ENCODE measurements around the gene TMOD1.
"Not testable (repeated sequence)": the region's sequence is repeated elsewhere in the genome, so short reads cannot be mapped to it uniquely, and the experiment has no call there.

Gene TMOD1

DNA sequence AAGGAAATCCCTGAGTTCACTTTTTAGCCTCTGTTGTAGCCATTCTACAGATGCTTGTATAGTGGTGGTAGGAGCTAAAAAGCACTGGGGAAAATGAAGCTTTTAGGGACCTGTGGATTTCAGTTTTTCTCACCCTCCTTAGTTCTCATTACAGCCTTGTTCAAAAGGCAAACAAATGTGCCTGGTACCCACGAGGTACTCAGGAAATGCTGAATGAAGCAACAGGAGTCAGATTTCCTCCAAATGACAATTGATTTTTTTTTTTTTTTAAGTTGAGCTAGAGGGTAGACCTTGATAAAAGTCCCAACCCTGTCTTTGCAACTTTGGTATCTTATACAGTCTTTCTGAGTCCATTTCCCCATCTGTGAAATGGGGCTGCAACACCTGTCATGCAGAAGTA is 21.3 kb upstream of the TMOD1 start:
- no peak overlapping the region for H3K27ac ChIP-seq
- CTCF ChIA-PET = interaction anchor here (0.6 to 2.6 kb wide), 7 partner anchors 12 to 130 kb away, joined by 3 to 9 read pairs (median 4); no protein-coding TSS in a partner anchor
- DNase-seq (ENCODE audit: low spot score) = no peak
- POLR2A ChIA-PET (ENCODE audit: low non-redundant PET) = no interaction called here
- TF ChIP-seq, protein P1, sequence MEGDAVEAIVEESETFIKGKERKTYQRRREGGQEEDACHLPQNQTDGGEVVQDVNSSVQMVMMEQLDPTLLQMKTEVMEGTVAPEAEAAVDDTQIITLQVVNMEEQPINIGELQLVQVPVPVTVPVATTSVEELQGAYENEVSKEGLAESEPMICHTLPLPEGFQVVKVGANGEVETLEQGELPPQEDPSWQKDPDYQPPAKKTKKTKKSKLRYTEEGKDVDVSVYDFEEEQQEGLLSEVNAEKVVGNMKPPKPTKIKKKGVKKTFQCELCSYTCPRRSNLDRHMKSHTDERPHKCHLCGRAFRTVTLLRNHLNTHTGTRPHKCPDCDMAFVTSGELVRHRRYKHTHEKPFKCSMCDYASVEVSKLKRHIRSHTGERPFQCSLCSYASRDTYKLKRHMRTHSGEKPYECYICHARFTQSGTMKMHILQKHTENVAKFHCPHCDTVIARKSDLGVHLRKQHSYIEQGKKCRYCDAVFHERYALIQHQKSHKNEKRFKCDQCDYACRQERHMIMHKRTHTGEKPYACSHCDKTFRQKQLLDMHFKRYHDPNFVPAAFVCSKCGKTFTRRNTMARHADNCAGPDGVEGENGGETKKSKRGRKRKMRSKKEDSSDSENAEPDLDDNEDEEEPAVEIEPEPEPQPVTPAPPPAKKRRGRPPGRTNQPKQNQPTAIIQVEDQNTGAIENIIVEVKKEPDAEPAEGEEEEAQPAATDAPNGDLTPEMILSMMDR (conservative IDR thresholded peaks at IDR 0.05; ENCODE audit: low read depth) = no peak

DNA sequence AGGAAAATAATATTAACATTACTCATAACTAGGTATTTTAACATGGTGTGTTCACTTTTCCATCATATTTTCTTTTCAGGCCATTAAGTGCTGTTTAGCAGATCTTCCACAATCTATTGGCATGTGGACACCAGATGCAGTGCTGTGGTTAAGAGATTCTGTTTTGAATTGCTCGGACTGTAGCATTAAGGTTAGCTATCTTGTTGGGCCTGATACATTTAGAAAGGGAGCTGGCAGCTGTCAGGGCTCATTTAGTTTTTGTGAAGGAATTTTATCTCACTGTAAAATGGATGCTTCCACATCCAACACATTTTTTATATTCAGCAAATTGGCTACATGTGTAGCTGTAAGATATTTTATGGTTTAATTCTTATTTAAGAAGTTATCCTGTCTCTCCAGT is 20.7 kb upstream of the TMOD1 start:
- TF ChIP-seq, protein P1 (conservative IDR thresholded peaks at IDR 0.05; ENCODE audit: low read depth) = no peak
- CTCF ChIA-PET = interaction anchor here (0.6 to 2.6 kb wide), 6 partner anchors 13 to 120 kb away, joined by 3 to 9 read pairs (median 4); no protein-coding TSS in a partner anchor
- POLR2A ChIA-PET (ENCODE audit: low non-redundant PET) = no interaction called here
- no peak overlapping the region for H3K27ac ChIP-seq
- no peak for DNase-seq (ENCODE audit: low spot score)

DNA sequence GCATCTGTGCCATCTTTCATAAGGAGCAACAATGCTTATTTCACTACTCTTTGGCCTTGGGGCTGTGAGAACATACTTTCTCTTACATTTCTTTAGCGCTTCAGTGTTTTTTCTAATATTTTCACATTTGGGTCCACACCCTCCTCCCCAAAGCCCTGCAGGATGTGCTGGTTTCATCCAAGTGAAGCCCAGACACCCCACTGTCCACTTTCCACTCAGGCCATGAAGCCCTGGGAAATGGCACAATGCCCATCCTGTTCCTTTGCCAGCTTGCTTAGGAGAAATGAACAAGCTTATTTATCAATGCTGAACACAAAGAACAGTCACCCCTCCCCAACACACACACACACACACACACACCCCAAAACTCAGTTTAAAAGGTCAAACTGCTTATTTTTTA is 17.3 kb upstream of the TMOD1 start:
- H3K27ac ChIP-seq = no peak overlapping the region
- CTCF ChIA-PET = interaction anchor here (1.5 kb wide), 1 partner anchor 114 kb away, joined by 5 read pairs; no protein-coding TSS in a partner anchor
- POLR2A ChIA-PET (ENCODE audit: low non-redundant PET) = no interaction called here
- no peak for DNase-seq (ENCODE audit: low spot score)
- TF ChIP-seq, protein P1 (conservative IDR thresholded peaks at IDR 0.05; ENCODE audit: low read depth) = no peak

DNA sequence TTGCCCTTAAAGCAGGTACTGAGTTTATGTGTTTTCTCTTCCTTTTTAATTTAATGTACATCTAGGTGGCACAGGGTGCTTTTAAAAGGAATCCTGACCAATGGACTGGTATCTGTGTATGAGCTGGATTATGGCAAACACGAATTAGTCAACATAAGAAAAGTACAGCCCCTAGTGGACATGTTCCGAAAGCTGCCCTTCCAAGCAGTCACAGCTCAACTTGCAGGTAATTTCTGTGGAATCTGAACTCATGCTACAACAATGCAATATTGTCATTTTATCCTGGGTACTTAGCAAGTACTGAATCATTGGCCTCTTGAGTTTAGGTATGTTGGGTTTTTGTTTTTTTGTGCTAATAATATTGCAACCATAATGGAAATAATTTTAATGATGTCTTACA is 14.4 kb upstream of the TMOD1 start:
- CTCF ChIA-PET = interaction anchor here (0.5 to 2.4 kb wide), 6 partner anchors 13 to 114 kb away, joined by 3 to 9 read pairs (median 4); no protein-coding TSS in a partner anchor

DNA sequence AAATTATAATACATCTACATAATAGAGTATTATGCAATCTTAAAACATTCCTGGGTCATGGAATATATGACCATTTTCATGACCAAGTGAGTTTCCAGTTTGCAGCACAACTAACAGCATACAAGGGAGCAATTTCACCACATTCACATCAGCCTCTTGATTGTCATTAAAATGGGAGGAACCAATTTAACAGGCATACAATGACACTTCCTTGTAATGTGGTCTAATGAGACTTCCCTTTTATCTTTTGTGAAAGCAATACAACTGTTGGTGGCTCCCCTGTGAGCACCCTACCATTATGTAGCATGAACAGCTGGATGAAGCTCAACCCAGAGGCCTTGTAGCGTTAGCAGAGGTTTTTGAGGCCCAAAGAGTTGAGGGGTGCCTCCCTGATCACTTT is 13.6 kb upstream of the TMOD1 start:
- TF ChIP-seq, protein P1 (conservative IDR thresholded peaks at IDR 0.05; ENCODE audit: low read depth) = no peak
- no peak overlapping the region for H3K27ac ChIP-seq
- ChIA-PET POLR2A (ENCODE audit: low non-redundant PET) (no interaction called here), CTCF (interaction anchor here (1.1 to 2.4 kb wide), 2 partner anchors 12 to 111 kb away, joined by 3 to 9 read pairs; no protein-coding TSS in a partner anchor)
- DNase-seq (ENCODE audit: low spot score) = no peak

More for the DNA sequence above, 14.4 kb upstream of the TMOD1 start:
- no peak overlapping the region for H3K27ac ChIP-seq
- POLR2A ChIA-PET (ENCODE audit: low non-redundant PET) = no interaction called here
- peak; percentile 52 for DNase-seq (ENCODE audit: low spot score)
- TF ChIP-seq, protein P1 (conservative IDR thresholded peaks at IDR 0.05; ENCODE audit: low read depth) = peak; percentile 44

DNA sequence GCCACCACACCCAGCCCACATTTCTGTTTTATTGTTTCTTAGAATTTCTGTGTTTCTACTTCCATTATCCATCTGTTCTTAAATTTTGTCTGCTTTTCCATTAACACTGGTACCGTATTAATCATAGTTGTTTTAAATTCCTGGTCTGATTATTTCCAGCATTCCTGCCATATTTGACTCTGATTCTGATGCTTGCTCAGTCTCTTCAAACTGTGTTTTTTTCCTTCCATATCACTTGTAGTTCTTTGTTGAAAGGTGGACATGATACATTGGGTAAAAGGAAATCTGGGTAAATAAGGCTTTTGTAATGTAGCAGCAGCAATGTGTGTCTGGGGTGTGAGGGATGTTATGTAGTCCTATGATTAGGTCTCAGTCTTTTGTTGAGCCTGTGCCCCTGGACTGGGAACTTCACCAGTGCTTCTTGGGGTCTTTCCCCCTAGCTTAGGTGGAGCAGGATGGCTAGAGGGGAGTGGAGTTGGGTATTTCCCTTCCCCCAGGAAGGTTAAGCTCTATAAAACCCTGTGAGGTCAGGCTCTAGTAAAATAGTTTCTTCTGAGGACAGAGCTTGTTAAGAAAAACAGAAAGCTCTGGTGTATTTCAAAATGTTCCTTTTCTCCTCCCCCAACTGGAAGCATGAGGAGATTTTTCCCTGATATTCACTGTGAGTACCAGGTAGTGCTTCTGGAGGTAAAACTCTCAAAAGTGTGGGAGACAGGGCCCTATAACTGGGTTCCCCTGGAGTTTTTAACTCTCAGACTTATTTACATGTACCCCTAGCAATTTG is 10.1 kb upstream of the TMOD1 start:
- CTCF ChIA-PET = interaction anchor here (0.6 to 0.8 kb wide), 4 partner anchors 10 to 124 kb away, joined by 3 to 5 read pairs (median 4); no protein-coding TSS in a partner anchor
- no peak for DNase-seq (ENCODE audit: low spot score)
- no peak overlapping the region for H3K27ac ChIP-seq
- POLR2A ChIA-PET (ENCODE audit: low non-redundant PET) = no interaction called here
- TF ChIP-seq, protein P1 (conservative IDR thresholded peaks at IDR 0.05; ENCODE audit: low read depth) = no peak

DNA sequence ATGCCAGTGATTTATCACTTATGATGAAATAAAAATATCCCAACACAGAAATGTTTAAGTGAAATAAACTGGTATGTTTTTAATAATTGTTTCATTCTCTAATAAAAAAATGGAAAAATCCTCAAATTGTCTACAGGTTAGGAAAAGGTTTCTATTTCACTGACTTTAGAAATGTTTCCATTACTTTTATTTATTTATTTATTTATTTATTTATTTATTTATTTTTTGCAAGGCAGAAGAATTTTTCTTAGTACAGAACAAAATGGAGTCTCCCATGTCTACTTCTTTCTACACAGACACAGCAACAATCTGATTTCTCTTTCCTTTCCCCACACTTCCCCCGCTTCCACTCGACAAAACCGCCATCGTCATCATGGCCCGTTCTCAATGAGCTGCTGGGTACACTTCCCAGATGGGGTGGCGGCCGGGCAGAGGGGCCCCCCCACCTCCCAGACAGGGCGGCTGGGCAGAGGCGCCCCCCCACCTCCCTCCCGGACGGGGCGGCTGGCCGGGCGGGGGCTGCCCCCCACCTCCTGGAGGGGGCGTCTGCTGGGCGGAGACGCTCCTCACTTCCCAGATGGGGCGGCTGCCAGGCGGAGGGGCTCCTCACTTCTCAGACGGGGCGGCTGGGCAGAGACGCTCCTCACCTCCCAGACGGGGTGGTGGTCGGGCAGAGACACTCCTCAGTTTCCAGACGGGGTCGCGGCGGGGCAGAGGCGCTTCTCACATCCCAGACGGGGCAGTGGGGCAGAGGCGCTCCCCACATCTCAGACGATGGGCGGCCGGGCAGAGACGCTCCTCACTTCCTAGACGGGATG is 3.7 kb upstream of the TMOD1 start:
- H3K27ac ChIP-seq; DNase-seq (ENCODE audit: low spot score); POLR2A ChIA-PET (ENCODE audit: low non-redundant PET): not testable (repeated sequence)
- CTCF ChIA-PET = interaction anchor here (1.0 to 1.4 kb wide), 3 partner anchors 13 to 111 kb away, joined by 3 to 7 read pairs (median 5); no protein-coding TSS in a partner anchor

DNA sequence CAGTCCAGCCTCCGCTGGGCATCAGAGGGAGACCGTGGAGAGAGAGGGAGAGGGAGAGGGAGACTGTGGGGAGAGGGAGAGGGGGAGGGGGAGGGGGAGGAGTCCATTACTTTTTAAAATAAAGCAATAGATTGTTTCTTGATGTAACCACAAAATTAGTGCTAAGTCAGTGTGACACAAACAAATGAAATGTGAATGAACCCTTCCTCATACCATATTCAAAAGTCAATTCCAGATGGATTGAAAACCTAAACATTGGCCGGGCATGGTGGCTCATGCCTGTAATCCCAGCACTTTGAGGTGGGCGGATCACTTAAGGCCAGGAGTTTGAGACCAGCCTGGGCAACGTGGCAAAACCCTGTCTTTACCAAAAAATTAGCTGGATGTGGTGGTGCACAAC is 2.6 kb upstream of the TMOD1 start:
- H3K27ac ChIP-seq; DNase-seq (ENCODE audit: low spot score); POLR2A ChIA-PET (ENCODE audit: low non-redundant PET): not testable (repeated sequence)
- CTCF ChIA-PET = interaction anchor here (0.5 kb wide), 1 partner anchor 566 kb away, joined by 3 read pairs; no protein-coding TSS in a partner anchor

Data from RWPE1 (cell line).